HG02588 (cell line): ENCODE results near the gene CAPZA1.

Source experiments
- ATAC-seq: cut with Tn5 transposase; IDR thresholded peaks from one replicate; pipeline ENCODE4 v1.9.1; 2021; ENCODE audit warnings: mild to moderate bottlenecking, moderate library complexity; ENCODE audit not compliant: unreplicated experiment

Gene CAPZA1

GRCh38 chr1:112675728-112676381 is 56.2 kb downstream of the CAPZA1 start:
- ATAC-seq: no peak

- no peak for ATAC-seq
These were observed 56.9 kb downstream of the CAPZA1 start for GRCh38 chr1:112676543-112676942.

- no peak for ATAC-seq
These were observed 57.9 kb downstream of the CAPZA1 start for GRCh38 chr1:112677501-112677900.

GRCh38 chr1:112678605-112679004 is 59.0 kb downstream of the CAPZA1 start:
- ATAC-seq: no peak

GRCh38 chr1:112685913-112686312 is 66.3 kb downstream of the CAPZA1 start:
- ATAC-seq: no peak

- ATAC-seq: no peak
These were observed 66.8 kb downstream of the CAPZA1 start for GRCh38 chr1:112686417-112686816.

- ATAC-seq: no peak
These were observed 67.2 kb downstream of the CAPZA1 start for GRCh38 chr1:112686835-112687234.

- ATAC-seq: no peak
These were observed 67.7 kb downstream of the CAPZA1 start for GRCh38 chr1:112687361-112687760.

GRCh38 chr1:112687785-112688496 is 68.3 kb downstream of the CAPZA1 start:
- no peak for ATAC-seq

- ATAC-seq: no peak
These were observed 69.2 kb downstream of the CAPZA1 start for GRCh38 chr1:112688781-112689193.

- no peak for ATAC-seq
These were observed 69.7 kb downstream of the CAPZA1 start for GRCh38 chr1:112689196-112689841.

GRCh38 chr1:112689842-112690237 is 70.2 kb downstream of the CAPZA1 start:
- ATAC-seq: no peak

- ATAC-seq: no peak
These were observed 73.0 kb downstream of the CAPZA1 start for GRCh38 chr1:112692681-112693080.

- no peak for ATAC-seq
These were observed 74.2 kb downstream of the CAPZA1 start for GRCh38 chr1:112693821-112694220.

- no peak for ATAC-seq
These were observed 74.8 kb downstream of the CAPZA1 start for GRCh38 chr1:112694363-112694929.

- no peak for ATAC-seq
These were observed 75.6 kb downstream of the CAPZA1 start for GRCh38 chr1:112695276-112695675.

- no peak for ATAC-seq
These were observed 77.1 kb downstream of the CAPZA1 start for GRCh38 chr1:112696578-112697314.

GRCh38 chr1:112697781-112698201 is 78.2 kb downstream of the CAPZA1 start:
- ATAC-seq: no peak

GRCh38 chr1:112698366-112699310 is 79.0 kb downstream of the CAPZA1 start:
- no peak for ATAC-seq
